Activated CD8-positive, alpha-beta memory T cell treated with anti-CD3 and anti-CD28 coated beads for 24 hours (primary cell): ENCODE measurements around the gene ITIH1.
A peak's percentile ranks its signal among the peaks of the same experiment; 100 is the strongest.
"Not testable (repeated sequence)": the region's sequence is repeated elsewhere in the genome, so short reads cannot be mapped to it uniquely, and the experiment has no call there.

Experiments
- DNase-seq: peaks from one replicate; pipeline ENCODE4 v3.0.0-alpha.2; 2020

ITIH1 gene, protein sequence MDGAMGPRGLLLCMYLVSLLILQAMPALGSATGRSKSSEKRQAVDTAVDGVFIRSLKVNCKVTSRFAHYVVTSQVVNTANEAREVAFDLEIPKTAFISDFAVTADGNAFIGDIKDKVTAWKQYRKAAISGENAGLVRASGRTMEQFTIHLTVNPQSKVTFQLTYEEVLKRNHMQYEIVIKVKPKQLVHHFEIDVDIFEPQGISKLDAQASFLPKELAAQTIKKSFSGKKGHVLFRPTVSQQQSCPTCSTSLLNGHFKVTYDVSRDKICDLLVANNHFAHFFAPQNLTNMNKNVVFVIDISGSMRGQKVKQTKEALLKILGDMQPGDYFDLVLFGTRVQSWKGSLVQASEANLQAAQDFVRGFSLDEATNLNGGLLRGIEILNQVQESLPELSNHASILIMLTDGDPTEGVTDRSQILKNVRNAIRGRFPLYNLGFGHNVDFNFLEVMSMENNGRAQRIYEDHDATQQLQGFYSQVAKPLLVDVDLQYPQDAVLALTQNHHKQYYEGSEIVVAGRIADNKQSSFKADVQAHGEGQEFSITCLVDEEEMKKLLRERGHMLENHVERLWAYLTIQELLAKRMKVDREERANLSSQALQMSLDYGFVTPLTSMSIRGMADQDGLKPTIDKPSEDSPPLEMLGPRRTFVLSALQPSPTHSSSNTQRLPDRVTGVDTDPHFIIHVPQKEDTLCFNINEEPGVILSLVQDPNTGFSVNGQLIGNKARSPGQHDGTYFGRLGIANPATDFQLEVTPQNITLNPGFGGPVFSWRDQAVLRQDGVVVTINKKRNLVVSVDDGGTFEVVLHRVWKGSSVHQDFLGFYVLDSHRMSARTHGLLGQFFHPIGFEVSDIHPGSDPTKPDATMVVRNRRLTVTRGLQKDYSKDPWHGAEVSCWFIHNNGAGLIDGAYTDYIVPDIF

DNA sequence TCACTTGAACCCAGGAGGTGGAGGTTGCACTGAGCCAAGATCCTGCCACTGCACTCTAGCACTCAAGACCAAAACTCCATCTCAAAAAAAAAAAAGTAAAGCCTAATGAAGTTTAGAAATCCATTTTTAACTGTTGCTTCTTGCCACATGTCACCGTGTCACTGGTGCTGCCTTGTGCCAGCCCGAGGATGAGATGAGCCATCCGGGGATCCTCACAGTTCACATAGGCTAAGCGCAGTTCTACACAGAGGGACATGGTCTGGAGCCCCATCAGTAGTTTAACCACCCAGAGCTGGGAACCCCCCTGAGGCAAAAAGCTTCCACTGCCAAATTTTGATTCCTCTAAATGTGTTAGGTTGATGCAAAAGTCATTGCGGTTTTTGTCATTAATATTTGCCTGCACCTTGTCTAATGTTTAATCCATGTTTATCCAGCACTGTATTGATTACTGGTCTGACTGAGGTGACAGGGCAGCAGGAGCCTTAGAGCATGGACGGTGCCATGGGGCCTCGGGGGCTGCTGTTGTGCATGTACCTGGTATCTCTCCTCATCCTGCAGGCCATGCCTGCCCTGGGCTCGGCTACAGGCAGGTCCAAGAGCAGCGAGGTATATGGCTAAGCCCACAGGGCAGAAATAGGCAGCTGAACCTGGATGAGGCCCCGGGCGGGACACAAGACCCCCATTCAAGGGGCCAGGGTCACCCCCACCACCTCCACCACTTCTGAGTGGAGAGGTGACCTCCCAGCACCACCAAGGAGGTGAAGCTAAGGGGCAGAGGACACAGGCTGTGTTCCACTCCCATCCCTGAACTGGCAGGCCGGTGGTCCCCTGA, at the start of gene ITIH1:
Gene ITIH1 (plus strand): TSS at position 473 of the 832 bp plus-strand sequence. CDS start 17 bp downstream, at position 490.
- no peak for DNase-seq

DNA sequence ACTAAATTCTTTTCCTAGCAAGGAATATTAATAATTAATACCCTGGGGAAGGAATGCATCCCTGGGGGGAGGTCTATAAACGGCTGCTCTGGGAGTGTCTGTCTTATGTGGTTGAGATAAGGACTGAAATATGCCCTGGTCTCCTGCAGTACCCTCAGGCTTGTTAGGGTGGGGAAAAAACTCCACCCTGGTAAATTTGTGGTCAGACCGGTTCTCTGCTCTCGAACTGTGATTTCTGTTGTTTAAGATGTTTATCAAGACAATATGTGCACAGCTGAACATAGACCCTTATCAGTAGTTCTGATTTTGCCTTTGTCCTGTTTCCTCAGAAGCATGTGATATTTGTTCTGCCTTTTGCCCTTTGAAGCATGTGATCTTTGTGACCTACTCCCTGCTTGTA, 48.6 kb upstream of the ITIH1 start:
- not testable (repeated sequence) for DNase-seq

DNA sequence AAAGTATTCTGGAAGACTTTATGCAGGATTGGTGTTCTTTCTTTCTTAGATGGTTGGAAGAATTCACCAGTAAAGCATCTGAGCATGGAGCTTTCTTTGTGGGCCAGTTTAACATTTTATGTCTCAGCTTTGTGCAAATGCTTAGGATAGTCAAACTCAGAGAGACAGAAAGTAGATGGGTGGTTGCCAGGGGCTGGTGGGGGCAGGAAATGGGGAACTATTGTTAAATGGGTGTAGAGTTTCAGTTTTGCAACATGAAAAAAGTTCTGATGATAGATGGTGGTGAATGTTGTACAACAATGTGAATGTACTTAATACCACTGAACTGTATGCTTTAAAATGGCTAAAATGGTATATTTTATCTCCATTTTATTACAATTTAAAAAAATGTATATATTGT, 46.7 kb upstream of the ITIH1 start:
- no peak for DNase-seq

DNA sequence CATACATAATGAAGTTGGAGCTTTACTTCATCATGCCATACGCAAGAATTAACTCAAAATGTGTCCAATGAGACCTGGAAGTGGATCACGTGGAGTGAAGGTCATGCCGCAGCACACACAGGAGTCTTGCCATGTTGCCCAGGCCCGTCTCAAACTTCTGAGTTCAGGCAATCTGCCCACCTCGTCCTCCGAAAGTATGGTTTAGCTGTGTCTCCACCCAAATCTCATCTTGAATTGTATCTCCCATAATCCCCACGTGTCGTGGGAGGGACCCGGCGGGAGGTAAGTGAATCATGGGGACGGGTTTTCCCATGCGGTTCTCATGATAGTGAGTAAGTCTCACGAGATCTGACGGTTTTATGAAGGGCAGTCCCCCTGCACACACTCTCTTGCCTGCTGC, 45.8 kb upstream of the ITIH1 start:
- no peak for DNase-seq

DNA sequence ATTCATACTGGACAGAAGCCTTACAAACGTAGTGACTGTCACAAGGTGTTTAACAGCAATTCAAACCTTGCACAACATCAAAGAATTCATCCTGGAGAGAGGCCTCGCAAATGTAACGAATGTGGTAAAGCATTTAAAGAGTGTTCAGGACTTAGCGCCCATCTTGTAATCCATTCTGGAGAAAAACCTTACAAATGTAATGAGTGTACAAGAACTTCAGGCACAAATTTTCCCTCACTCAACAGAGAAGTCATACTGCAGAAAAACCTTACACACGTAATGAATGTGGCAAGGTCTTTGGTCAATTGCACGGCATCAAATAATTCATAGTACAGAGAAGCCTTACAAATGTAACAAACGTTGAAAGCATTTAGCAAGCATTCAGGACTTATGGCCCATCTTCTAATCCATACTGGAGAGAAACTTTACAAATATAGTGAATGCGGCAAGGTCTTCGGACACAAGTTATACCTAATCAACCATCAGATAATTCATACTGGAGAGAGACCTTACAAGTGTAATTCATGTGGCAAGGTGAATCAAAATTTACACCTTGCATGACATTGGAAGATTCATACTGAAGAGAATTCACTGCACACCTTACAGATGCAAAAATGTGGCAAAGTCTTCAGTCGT, 44.0 kb upstream of the ITIH1 start:
- no peak for DNase-seq

DNA sequence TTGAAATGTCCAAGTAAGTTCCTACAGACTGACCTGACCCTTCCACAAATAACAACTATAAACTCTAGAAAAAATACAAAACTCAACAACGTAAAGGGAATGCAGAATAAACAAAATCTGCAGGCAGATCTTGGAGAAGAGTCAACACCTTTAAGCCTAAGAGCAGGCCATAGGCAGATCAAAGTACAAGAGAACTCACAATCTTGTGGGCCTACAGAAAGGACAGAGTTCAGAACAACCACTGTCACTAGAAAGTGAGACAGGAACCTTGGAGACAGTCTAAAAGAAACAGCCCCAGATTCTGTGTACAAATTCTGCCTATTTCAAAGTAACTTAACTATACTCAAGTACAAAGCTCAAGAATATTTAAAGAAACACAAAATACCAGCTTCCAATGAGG, 37.7 kb upstream of the ITIH1 start:
- no peak for DNase-seq

DNA sequence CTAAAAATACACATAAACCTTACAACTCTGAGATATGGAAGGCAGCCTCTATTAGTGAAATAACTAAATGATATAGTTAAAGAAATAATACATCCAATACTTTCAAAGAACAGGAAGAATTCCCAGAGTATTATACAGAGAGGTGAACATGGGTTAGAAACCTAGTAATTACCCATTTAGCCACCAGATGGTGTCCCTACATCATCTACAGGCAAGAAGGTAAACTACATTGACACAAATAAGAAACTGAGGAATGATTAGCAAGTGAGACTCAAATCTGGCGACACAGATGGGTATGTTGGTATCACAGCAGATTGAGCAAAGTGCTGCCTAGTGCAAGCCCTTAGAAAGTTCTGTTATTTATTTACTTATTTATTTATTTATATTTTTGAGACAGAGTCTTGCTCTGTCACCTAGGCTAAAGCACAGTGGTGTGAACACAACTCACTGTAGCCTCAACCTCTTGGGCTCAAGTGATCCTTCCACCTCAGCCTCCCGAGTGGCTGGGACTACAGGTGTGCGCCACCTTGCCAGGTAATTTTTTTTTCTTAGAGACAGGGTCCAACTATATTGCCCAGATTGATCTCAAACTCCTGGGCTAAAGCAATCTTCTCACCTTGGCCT, 34.9 kb upstream of the ITIH1 start:
- DNase-seq = no peak

DNA sequence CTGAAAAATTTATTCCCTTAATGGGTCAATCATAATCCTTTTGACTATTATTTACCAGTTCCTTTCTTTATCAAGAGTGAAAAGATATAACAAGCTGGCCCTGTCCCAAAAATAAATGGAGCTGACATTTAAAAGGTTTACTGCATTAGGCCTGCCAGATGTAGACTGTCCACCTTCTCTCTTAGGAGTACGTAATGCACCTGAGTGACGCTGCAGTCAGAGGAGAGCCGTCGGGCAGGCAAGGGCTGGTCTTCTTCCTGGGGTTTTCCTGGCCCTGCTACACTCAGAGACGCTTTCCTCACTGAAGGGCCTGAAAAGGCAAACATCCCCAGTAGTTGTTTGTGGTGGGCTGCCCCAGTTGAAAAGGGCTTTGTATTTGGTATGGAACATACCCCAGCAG, 34.2 kb upstream of the ITIH1 start:
- DNase-seq = no peak

DNA sequence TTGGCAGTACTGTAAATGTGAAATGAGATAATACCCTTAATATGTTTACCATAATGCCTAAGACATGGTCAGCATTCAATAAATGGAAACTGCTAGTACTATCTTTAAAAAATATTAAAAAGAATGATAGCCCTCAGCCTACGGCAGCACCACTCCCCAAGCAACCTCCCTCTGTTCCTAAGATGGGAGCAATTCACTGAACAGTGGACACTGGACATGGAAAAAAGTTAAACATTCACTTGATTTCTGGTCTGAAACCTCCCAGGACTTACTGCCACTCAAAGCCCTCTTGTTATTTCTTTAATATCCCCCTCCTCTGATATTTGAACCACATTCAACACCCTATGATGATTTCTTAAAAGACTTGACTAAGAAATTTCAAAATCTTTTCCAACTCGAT, 33.7 kb upstream of the ITIH1 start:
- DNase-seq = no peak

DNA sequence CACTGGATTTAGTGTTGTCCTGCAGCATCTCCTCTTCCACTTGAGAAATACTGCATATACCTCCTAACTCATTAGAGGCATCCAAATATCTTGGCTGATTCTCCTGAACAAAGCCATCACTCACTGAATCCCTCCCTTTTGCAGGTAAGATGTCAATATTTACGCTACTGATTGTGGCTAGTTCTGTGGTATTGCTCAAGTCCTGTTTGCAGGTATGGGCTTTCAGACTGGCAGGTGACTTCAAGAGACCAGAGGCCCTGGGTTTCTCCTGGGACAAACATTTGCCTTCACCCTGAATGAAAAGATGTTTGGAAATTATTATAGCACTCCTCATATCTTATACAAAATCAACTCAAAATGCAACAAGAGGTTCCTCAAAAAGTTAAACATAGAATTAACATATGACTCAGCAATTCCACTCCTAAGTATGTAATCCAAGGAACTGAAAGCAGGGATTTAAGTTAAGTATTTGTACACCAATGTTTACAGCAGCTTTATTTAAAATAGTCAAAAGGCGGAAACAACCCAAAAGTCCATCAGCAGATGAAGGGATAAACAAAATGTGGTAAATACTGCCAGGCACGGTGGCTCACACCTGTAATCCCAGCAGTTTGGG, 25.2 kb upstream of the ITIH1 start:
- no peak for DNase-seq

DNA sequence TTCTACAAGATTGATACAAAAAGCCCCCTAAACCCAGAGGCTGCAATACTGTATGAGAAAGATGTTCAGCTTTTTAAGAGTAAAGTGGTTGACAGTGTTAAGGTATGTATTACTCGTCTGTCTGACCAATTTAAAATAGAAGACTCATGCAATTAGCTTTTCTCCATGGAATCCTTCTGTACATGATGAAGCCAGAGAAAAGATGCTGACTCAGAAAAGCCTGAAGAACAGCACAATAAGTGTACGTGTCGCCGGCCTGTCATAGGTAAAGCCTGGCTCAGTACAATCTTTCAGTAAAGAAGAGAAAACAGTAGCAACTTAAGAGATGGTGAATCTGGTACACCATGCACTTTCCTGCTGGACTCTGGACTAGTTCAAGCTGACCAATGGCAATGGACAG, 23.0 kb upstream of the ITIH1 start:
- no peak for DNase-seq

DNA sequence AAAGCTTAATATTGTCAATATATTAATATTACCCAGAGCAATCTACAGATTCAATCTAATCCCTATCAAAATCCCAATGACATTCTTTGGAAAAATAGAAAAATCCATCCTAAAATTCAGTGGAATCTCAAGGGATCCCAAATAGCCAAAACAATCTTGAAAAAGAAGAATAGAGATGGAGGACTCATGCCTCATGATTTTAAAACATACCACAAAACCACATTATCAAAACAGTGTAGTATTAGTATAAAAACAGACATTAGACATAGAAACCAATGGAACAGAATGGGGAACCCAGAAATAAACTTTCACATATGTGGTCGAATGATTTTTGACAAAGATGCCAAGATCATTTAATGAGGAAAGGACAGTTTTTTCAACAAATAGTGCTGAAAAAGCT, 21.3 kb upstream of the ITIH1 start:
- DNase-seq = no peak

DNA sequence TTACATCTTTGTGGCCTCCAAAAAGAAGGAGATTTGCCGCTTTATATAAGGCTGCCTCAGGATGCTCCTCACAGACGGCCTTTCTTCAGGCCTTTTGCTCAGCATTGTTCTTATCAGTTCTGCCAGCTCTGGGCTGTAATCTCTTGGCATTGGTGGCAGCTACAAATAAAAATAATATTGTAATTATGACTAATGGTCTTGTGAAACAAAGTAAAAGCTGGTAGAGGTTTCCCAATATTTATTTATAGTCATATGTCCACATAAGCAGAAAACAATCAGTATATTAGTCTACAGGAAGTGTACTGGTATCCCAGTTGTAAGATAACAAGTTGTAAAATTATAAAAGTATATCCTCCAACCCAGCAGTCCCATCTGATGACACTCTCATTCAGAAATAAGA, 13.9 kb upstream of the ITIH1 start:
- DNase-seq = no peak

DNA sequence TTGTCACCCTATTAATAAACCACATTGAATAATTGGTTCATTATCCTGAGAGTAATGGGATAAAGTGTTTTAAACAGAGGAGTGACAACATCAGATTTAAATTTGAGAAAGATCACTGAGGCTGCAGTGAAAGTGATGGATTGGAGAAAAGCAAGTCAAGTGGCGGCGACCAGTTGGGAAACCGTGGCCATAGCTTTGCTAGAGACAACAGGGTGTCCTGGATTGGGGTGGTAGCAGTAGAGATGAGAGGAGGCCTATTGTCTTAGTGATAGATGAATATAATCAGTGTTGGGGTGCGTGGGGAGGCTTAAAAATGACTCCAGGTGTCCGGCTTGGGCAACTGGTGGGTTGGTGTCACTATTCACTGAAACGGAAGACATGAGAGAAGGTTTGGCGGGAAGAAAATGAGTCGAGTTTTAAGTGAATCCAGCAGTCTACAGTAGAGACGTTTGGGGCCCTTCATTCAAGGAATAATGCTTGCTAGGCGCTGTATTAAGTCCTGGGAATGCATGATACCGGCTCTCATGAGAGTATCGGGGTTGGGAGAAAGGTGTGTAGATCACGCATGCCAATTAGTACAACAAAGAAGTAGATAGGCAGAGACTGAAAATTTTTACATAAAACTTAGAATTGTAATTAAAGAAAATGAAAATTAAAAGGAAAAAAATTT, 7.5 kb upstream of the ITIH1 start:
- no peak for DNase-seq

DNA sequence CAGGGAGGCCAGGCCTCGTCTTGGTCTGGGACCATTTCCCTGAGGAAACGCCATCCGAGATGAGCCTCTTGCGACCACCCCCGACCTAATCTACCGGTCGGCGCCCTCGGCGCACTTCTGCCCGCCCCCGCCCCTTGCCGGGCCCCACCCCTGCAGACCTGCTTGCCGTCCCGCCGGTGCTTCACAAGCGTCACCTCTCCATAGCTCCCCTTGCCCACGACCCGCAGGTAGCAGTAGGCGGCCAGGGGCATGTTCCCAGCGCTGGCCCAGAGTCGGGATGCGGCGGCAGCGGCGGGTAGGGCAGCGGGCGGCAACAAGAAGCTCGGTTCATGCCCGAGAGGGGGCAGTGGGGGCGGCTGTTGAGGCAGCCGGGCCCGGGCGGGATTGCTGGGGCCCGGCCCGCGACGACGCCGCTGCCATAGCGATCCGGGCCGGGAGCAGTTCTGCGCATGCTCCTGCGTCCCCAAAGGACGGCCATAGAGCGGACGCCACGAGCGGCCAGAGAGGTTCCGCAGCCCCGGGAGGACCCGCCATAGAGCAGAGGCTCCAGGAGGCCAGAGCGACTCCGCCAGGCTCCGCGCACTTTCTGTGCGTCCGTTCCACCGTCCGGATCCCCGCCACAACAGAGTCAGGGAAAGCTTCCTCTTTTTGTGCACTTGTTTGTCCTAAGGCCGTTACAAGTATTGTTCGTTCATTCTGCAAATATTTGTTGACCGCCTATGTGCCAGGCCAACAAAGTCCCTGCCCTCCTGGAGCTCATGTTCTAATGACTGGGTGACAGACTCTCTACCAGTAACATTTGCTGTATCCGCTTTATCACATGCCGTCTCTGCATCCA, 6.7 kb upstream of the ITIH1 start, which contains the start of gene NEK4:
Gene NEK4 (minus strand): TSS at position 445 of the 838 bp plus-strand sequence. CDS start 194 bp downstream, at position 251.
- DNase-seq = peak; percentile 93

DNA sequence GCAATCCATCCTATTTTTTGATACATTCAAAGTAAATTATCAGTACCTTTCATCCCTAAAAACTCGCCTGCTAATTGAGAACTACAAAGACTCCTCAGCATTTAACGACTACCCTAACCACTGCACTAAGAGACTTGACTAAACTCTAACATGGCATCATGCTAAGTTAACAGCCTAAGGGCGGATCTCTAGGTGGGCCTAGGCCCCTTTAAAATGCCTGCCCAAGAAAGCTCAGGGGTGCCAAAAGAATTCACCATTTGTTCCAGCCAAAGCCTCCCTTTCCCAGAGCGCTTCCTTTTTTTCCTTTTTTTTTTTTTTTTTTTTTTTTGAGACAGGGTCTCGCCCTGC, 6.1 kb upstream of the ITIH1 start:
- no peak for DNase-seq

DNA sequence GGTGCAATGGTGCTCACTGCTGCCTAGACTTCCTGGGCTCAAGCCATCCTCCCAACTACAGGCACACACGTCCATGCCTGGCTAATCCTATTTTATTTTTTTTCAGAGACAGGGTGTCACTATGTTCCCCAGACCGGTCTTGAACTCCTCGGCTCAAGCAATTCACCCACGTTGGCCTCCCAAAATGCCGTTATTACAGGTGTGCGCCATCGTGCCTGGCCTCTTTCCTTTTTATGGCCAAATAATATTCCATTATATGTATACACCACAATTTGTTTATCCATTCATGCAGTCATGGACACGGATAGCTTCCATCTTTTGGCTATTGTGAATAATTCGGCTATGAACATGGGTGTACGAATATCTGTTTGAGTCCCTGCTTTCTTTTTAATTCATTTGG, 5.7 kb upstream of the ITIH1 start:
- DNase-seq = no peak

DNA sequence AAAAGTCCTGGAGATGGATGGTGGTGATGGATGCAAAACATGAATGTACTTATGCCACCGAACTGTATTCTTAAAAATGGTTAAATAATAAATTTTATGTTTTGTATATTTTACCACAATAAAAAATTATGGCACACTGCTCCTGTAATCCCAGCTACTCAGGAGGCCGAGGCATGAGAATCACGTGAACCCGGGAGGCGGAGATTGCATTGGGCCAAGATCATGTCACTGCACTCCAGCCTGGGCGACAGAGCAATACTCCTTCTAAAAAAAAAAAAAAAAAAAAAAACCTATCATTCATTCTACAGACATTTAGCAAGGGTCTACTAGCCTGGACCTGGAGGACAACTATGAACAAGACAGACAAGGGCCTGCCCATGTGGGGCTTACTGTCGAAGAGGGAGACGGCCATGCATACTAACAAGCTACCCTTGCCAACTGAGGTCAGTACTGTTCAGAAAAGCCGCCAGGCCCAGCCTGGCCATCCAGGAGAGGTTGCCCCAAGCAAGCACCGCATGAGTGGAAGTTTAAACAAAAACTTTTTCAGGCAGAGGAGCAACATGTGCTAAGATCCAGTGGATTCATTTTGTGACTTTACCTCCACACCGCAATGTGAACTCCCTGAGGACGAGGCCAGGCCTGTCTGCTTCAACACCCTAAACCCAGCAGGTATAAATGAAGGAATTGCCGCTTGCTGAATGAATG, 3.9 kb upstream of the ITIH1 start:
- DNase-seq = no peak

DNA sequence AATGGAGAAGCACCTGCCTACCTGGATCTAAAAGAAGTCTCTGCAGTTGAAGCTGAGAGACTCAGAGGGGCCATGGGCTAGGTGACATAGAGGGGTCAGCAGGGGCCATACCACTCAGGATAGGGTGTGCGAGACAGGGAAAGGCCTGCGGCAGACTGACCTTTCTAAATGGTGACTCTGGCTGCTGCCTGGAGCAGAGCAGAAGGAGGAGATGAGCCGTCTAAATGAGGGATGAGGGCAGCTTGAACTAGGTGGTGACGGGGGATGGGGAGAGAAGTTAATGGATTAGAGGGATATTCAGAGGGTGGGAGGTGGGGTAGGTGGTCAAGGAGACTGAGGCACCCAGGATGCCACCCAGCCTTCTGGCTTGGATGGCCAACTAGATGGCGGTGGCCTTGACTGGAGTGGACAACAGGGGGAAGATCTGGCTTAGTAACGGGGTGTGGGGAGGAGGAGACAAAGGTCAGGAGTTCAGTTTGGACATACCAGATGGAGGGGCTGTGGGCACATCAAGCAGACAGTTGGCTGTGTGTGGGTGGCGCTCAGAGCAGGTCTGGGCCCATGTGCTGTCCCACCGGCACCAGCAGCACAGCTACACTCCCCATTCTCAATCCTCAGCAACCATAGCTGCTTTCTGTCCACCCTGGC, 3.2 kb upstream of the ITIH1 start:
- DNase-seq = no peak
